ENCODE data around the gene MPI.

- TF ChIP-seq CTCF (IDR thresholded peaks at IDR 0.05 in 4 of 5, conservative IDR thresholded peaks at IDR 0.05 in 1 of 5) (no peak), POLR2A (IDR thresholded peaks at IDR 0.05) (no peak)
Measured at GRCh38 chr15:74847432-74847831, 42.4 kb upstream of the MPI start.

All from gastrocnemius medialis (tissue), 4 donors.